Mammary epithelial cell (primary cell): Measurements from ENCODE around the gene PLEKHA6.

Source experiments
- CTCF ChIP-seq, 2 donors: IDR thresholded peaks in 1 of 2; conservative IDR thresholded peaks in 1 of 2; 2 replicates each; pipeline ENCODE4 v1.5.1; 2011 to 2012; ENCODE audit warnings: inconsistent platforms in 2 of 2, low read length in 2 of 2, mild to moderate bottlenecking in 2 of 2, control low read depth in 1 of 2, low read depth in 1 of 2; ENCODE audit not compliant: insufficient read depth in 1 of 2; ENCODE audit errors: extremely low read depth in 1 of 2
- EZH2 ChIP-seq: IDR thresholded peaks from 2 replicates; pipeline ENCODE4 v1.6.1; 2012; ENCODE audit warnings: low read length, inconsistent platforms, borderline replicate concordance

DNA sequence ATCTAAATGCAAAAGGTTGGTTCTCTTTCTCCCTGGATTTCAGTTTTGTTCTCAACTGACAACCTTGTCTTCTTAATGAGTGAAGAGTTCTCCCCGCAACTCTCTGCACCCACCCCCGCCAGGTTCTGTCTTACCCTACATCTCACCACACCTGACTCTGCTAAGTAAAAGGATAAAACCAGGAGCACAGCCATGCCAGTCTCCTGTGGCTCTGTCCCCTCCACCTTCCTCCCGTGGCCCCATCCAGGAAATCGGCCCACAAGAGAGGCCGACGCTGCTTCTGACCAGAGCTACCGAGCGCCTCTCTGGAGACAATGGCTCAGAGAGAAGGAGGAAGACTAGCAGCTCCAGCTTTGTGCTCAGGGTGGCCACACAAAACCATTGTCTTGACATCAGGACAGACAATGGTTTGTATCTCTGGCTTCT is 72.2 kb downstream of the PLEKHA6 start:
- TF ChIP-seq CTCF (conservative IDR thresholded peaks at IDR 0.05 in 1 of 2, IDR thresholded peaks at IDR 0.05 in 1 of 2; ENCODE audit: extremely low read depth in 1 of 2, insufficient read depth in 1 of 2, low read depth in 1 of 2, low read length in 2 of 2): no peak
- no peak for TF ChIP-seq EZH2
